GM18507 (cell line): ENCODE results near the gene KAZN.

Experiments used
- DNase-seq: peaks from one replicate; pipeline ENCODE4 v3.0.0; 2011; ENCODE audit warnings: low read depth; ENCODE audit not compliant: insufficient read length; ENCODE audit errors: extremely low spot score
- FAIRE-seq: peaks from 2 replicates; lab custom pipeline; 2011; peaks lifted over from hg19 to GRCh38; lab: Jason Lieb, UNC

The KAZN gene

DNA sequence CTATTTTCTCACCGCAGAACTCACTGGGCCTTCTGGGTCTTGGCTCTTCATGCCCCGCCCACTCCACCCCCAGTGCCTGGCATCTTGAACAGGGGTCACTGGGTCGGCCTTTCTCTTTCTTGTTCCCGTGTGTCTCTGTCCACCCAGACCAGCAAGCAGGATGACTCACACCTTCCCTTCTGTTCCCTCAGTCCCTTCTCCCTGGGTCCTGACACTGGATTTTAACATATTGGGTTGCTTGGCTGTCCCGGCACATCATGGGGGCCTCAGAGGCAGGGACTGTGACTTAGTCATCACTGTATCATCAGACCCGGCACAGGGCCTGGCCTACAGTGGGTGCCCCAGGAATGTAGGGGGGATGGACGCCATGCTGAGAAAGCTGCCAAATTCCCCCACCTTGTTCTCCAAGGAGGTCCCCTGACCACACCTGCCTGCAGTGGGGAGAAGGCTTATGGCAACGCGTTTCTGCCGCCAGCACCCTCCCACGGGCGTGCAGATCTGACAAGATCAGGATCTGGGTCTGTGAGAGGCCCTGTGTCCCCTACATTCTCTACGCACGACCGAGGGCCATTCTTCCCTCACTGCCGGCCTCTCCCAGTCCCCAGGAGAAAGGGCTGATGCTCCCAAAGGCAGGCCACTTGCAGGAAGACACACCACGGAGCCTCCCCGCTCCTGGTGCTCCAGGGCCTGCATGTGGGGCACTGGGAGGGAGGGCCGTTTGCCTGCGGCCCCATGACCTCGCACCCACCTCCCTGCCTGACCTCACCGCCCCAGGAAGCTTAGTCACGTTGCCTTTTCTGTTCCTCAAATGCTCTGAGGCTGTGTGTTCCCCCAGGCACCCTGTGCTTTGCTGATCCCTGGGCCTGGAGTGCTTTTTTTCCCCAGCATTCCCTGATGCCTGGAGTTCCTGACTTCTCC, 397.9 kb downstream of the KAZN start:
- no peak for DNase-seq
- FAIRE-seq, result no peak

- FAIRE-seq (no peak), DNase-seq (no peak)
Measured at GRCh38 chr1:14997646-14998276, 399.3 kb downstream of the KAZN start.

DNA sequence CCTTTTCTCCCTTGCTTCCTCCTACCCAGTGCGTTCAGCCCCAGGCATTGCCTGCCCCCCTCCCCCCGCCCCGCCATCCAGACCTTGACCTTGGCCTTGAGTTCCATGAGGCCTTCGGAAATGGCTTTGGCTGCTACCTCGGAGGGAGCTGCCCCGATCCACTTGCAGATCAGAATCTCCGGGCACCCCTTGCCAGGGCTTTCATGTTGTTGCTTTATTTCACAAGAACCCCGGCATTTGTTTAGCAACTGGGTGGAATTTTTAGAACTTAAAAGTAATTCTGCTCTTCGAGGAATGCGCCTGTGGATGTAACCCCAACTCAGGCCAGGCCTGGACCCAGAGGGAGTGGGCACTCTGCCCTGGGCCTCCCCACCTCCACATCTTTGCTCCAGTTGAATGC, 401.0 kb downstream of the KAZN start:
- no peak for FAIRE-seq
- DNase-seq, result no peak

DNA sequence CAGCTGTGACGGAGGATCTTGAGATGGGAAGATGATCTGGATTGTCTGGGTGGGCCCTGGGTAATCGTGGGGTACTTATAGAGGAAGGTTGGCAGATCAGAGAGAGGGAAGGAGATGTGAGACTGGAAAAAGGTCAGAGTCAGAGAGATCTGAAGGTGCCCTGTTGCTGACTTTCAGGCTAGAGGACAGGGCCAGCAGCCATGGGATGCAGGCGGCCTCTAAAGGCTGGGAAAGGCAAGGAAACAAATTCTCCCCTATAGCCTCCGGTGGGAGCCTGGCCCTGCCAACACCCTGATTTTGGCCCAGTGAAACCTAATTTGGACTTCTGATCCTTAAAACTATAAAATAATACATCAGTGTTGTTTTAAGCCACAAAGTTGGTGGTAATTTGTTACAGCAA, 401.5 kb downstream of the KAZN start:
- DNase-seq (no peak), FAIRE-seq (no peak)

DNA sequence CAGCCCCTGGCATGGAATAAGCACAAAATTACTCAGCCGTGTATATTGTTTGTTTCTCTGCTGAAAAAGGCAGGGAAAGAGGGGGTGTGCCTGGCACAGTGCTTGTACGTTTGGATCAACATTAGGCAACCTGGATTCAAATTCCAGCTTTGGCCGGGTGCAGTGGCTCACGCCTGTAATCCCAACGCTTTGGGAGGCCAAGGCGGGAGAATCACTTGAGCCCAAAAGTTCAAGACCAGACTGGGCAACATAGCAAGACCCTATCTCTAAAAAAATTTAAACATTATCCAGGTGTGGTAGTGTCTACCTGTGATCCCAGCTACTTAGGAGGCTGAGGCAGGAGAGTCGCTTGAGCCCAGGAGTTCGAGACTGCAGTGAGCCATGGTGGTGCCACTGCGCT, 402.2 kb downstream of the KAZN start:
- DNase-seq (no peak), FAIRE-seq (no peak)

GRCh38 chr1:15001317-15001915, 402.9 kb downstream of the KAZN start:
- no peak for FAIRE-seq
- no peak for DNase-seq

- DNase-seq (no peak), FAIRE-seq (no peak)
Measured at GRCh38 chr1:15002325-15002724, 403.8 kb downstream of the KAZN start.

DNA sequence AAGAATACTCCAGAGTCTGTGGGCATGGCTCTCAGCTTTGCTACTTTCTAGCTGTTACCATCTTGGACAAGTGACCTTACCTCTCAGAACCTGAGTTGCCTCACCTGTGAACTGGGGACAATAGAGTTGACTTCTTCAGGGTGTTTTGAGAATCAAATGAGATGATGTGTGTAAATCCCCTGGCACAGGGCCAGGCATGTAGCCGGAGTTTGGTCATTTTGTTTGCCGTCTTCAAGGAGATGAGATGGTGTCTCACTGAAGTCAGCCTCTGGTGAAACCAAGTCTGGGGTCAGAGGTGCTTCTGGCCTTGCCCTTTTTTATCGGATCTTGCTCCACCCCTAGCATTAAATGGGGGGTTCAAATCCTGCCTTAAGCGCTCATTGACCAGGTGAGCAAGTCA, 405.9 kb downstream of the KAZN start:
- DNase-seq, result no peak

DNA sequence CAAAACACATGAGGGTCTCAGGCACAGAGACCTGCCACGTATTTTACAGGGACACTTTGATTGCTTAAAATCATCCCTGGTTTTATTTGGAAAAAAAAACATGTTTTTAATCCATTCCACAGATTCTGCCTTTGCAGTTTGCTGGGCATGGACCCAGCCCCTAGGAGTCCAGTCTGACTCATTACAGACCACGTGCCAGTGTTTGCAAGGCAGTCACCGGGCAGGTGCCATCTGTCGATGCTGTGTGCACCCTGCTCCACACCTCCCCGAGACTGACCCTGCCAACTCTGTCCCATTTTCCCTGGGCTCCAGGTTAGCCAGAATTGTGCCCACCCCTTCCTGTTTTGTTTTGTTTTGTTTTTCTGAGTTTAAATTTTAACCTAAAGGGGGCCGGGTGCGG, 406.6 kb downstream of the KAZN start:
- DNase-seq (no peak), FAIRE-seq (no peak)

More for the DNA sequence above, 405.9 kb downstream of the KAZN start:
- no peak for FAIRE-seq

GRCh38 chr1:15007368-15007767, 408.9 kb downstream of the KAZN start:
- DNase-seq (no peak), FAIRE-seq (no peak)

GRCh38 chr1:15007842-15008241, 409.4 kb downstream of the KAZN start:
- DNase-seq, result no peak
- FAIRE-seq, result no peak

- FAIRE-seq, result no peak
- no peak for DNase-seq
Measured at GRCh38 chr1:15008783-15009729, 410.6 kb downstream of the KAZN start.

GRCh38 chr1:15011160-15011559, 412.7 kb downstream of the KAZN start:
- DNase-seq (no peak), FAIRE-seq (no peak)

DNA sequence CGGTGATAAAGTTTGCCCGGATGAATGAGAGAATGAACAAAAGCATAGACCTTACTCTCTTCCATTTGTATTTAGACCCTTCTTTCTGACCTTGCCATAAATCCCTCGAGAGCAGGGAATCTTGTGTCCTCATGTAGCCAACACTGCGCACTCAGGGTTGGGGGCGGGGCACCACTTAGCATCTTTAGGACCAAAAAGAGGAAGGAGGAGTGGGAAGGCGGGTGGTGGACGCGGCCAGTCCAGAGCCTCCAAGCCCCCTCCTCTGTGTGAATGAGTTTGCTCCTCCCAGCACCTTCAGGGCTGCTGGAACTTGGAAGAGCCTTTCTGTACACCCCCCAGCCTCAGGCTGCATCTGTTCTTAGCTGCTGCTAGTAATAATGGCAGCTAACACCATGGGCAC, 413.2 kb downstream of the KAZN start:
- DNase-seq (no peak), FAIRE-seq (no peak)

GRCh38 chr1:15012822-15013221, 414.3 kb downstream of the KAZN start:
- FAIRE-seq (no peak), DNase-seq (no peak)

- DNase-seq (no peak), FAIRE-seq (no peak)
Measured at GRCh38 chr1:15013767-15014166, 415.3 kb downstream of the KAZN start.

DNA sequence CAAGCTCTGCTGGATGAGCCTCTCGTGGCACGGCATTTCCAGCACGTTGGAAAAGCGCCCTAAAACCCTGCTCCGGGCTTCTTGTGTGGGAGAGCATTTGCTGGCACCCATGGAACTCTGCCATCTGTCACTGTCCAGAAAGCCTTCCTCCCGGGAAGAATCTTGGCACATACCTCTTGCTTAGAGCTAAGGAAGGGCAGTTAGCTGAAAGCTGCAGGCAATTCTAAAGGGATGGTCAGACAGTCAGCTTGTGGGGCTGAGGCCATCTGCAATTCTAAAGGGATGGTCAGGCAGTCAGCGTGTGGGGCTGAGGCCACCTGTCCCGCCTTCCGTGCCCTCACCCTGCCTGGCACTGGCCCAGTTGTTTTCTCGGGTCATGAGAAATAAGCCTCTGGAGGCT, 416.0 kb downstream of the KAZN start:
- DNase-seq (no peak), FAIRE-seq (no peak)

- FAIRE-seq (no peak), DNase-seq (no peak)
Measured at GRCh38 chr1:15016001-15016400, 417.5 kb downstream of the KAZN start.

DNA sequence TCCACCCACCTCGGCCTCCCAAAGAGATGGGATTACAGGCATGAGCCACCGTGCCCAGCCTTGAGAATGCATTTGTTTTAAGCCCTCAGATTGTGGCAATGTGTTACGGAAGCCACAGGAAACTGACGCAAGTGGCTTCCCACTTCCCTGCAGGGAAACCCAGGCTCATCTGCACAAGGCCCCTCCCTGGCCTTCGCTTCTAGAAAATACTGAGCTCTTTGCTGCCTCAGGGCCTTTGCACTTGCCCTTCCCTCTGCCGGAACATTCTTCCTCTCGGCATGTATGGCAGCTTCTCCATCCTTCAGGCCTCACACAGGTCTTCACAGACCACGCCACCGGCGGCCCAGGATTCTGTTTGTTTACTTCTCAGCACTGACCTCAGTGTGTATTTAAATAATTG, 418.0 kb downstream of the KAZN start:
- FAIRE-seq (no peak), DNase-seq (no peak)

DNA sequence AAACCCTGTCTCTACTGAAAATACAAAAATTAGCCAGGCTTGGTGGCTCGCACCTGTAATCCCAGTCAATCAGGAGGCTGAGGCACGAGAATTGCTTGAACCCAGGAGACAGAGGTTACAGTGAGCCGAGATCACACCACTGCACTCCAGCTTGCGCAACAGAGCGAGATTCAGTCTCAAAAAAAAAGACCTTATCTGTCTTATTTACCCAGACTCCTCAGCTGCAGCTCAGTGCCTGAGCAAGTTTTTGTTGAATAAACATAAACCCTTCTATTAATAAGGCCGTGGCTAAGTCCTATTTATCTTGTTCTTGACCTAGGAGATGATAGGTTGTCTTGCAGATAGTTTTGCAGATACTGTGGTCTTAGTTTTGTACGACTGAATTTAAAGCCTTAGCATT, 418.6 kb downstream of the KAZN start:
- DNase-seq, result no peak
- FAIRE-seq, result no peak
